ENCODE results near the gene SPOCK2. TPM values are rescaled to one million over a fixed set of nuclear protein-coding genes. Genes with fewer than 3 reads are reported as not detected.
A peak's percentile ranks its signal among the peaks of the same experiment; 100 is the strongest.

Gene SPOCK2
- total and polyA plus RNA-seq, 10 of the 15 experiments (the other 5 are each of a cell fraction or from before 2014, with no cell fraction given): 0.02 to 1.5 (median 0.58) TPM

DNA sequence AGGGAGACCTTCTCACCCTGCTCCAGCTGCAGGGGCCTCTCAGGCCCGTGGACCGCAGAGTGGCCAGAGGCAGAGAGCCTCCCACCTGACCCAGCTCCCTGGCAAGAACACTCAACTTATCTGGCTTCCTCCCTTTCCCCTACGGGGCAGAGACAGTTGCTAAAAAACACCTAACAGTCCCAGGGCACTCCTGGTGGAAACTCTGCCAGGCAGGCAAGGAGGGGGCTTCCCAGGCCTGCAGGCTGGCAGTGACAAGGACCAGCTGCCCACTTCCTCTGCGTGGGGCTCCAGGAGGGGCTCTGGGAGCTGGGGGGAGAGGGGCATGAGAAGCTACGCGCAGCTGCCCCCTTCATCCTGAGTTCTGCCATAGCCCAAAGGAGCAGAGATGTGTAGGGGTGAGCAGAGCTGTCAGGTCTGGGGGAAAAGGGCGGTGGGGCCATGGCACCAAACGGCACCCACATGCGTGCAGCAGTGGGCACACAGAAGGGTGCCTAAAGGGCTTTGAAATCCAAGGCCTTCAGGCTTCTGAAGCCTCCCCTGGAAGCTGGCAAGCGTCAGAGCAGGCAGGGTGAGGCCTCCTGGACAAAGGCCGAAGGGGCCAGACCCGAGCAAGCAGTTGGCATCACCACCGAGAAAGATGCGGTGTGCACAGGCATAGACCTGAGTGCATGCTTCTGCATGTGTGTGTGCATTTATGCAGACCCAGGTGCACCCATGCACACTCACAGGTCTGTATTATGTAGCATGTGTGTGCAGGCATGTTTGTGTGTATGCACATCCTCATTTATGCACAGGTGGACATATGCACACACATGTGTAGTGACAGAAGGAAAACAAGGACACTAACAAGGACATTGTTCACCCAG lies 14.4 kb downstream of the SPOCK2 start:
- intact Hi-C loops (cut with micrococcal nuclease; ENCODE audit: unreplicated experiment) (no loop called here), in situ Hi-C loops (cut with MboI) (no loop called here)
- no peaks in the 10 kb centered on the region for H4K20me1 ChIP-seq (ENCODE audit: control insufficient read depth, insufficient read depth)
- ChIA-PET SMC1A (ENCODE audit: uncharacterized antibody, unreplicated experiment) (interaction anchor here (1.2 kb wide), 1 partner anchor 178 kb away, joined by 3 read pairs; no protein-coding TSS in a partner anchor), POLR2A (no interaction called here), CTCF (interaction anchor here (1.0 to 1.1 kb wide), 2 partner anchors 26 to 264 kb away, joined by 3 to 6 read pairs; no protein-coding TSS in a partner anchor), RAD21 (ENCODE audit: unreplicated experiment) (interaction anchor here (0.9 kb wide), 1 partner anchor 25 kb away, joined by 4 read pairs; no protein-coding TSS in a partner anchor)
- no peaks in the 10 kb centered on the region for H3K79me2 ChIP-seq (ENCODE audit: control insufficient read depth, insufficient read depth, low read length)
- H3K4me2 ChIP-seq (ENCODE audit: control insufficient read depth, insufficient read depth): no peak overlapping the region
- no peak for TF ChIP-seq NR2F1 (conservative IDR thresholded peaks at IDR 0.05)
- TF ChIP-seq SPI1 (IDR thresholded peaks at IDR 0.05; ENCODE audit: borderline replicate concordance, insufficient read depth, low read depth, low read length): peak; percentile 7; the same call in 1 of the 2 replicates
- no TSS peak for BruUV-seq (replicated peaks)
- H3K27ac ChIP-seq (ENCODE audit: control insufficient read depth, insufficient read depth): no peak overlapping the region
- FAIRE-seq: no peak
- H3K4me3 ChIP-seq: no peak overlapping the region
- no peak overlapping the region for H3K9ac ChIP-seq (ENCODE audit: control insufficient read depth, insufficient read depth, low read length)
- no peaks in the 10 kb centered on the region for H3K27me3 ChIP-seq (replicated peaks in 1 of 2; ENCODE audit: control insufficient read depth in 2 of 2, insufficient read depth in 2 of 2, low read length in 1 of 2)
- peaks cover 15% of the 10 kb centered on the region for H3K4me1 ChIP-seq (ENCODE audit: control insufficient read depth, insufficient read depth, low read length)
- WGBS (ENCODE audit: insufficient coverage, insufficient replicate concordance, low lambda C conversion rate, missing lambda C conversion rate): 45% methylated on average over 14 of the region's 14 CpGs
- no peak for DNase-seq (ENCODE audit: low read depth, low spot score)
- no peaks in the 10 kb centered on the region for H3K36me3 ChIP-seq (ENCODE audit: control insufficient read depth in 2 of 2, insufficient read depth in 2 of 2, low read length in 1 of 2)
- H2AFZ ChIP-seq (ENCODE audit: control insufficient read depth, low read depth, low read length): no peak overlapping the region
- no peaks in the 10 kb centered on the region for H3K9me3 ChIP-seq (replicated peaks; ENCODE audit: control insufficient read depth, insufficient read depth, low read length)
- peak; percentile 50 for ATAC-seq

DNA sequence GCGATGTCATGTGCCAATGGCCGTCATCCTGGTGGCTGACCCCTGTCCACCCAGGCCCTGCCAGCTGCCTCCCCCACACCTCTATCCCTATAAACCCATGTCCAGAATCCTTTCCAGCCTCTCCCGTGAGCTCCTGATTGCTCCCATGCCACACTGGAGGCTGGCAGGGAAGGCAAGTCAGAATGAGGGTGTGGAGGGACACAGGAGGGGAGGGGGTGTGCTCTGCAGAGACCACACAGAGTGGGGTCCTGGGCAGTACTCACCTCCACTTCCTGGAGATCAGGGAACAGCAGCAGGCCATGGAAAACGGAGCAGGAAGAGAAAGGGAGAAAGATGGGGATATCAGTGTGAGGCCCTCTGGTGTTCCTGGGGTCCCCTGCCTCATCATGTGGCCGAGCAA lies 15.7 kb downstream of the SPOCK2 start:
- H3K4me1 ChIP-seq (ENCODE audit: control insufficient read depth, insufficient read depth, low read length): peaks cover 15% of the 10 kb centered on the region
- TF ChIP-seq SIX5 (IDR thresholded peaks at IDR 0.05; ENCODE audit: low read depth, low read length, severe bottlenecking) (no peak), ESRRA (IDR thresholded peaks at IDR 0.05; ENCODE audit: low read length) (no peak)
- TF ChIP-seq, protein P1, sequence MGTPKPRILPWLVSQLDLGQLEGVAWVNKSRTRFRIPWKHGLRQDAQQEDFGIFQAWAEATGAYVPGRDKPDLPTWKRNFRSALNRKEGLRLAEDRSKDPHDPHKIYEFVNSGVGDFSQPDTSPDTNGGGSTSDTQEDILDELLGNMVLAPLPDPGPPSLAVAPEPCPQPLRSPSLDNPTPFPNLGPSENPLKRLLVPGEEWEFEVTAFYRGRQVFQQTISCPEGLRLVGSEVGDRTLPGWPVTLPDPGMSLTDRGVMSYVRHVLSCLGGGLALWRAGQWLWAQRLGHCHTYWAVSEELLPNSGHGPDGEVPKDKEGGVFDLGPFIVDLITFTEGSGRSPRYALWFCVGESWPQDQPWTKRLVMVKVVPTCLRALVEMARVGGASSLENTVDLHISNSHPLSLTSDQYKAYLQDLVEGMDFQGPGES (IDR thresholded peaks at IDR 0.05): no peak

More for the DNA sequence above, 15.7 kb downstream of the SPOCK2 start:
- Histone ChIP-seq H4K20me1 (ENCODE audit: control insufficient read depth, insufficient read depth) (no peaks in the 10 kb centered on the region), H2AFZ (ENCODE audit: control insufficient read depth, low read depth, low read length) (no peak overlapping the region), H3K9ac (ENCODE audit: control insufficient read depth, insufficient read depth, low read length) (no peak overlapping the region), H3K79me2 (ENCODE audit: control insufficient read depth, insufficient read depth, low read length) (no peaks in the 10 kb centered on the region), H3K4me3 (no peak overlapping the region), H3K27me3 (replicated peaks in 1 of 2; ENCODE audit: control insufficient read depth in 2 of 2, insufficient read depth in 2 of 2, low read length in 1 of 2) (no peaks in the 10 kb centered on the region), H3K9me3 (replicated peaks; ENCODE audit: control insufficient read depth, insufficient read depth, low read length) (no peaks in the 10 kb centered on the region), H3K4me2 (ENCODE audit: control insufficient read depth, insufficient read depth) (no peak overlapping the region), H3K27ac (ENCODE audit: control insufficient read depth, insufficient read depth) (no peak overlapping the region), H3K36me3 (ENCODE audit: control insufficient read depth in 2 of 2, insufficient read depth in 2 of 2, low read length in 1 of 2) (no peaks in the 10 kb centered on the region)
- FAIRE-seq: no peak
- in situ Hi-C loops (cut with MboI): no loop called here
- no TSS peak for BruUV-seq (replicated peaks)
- ChIA-PET CTCF (interaction anchor here (1.0 to 7.0 kb wide), 6 partner anchors 13 to 265 kb away, joined by 3 to 65 read pairs (median 3); no protein-coding TSS in a partner anchor), POLR2A (no interaction called here), RAD21 (ENCODE audit: unreplicated experiment) (interaction anchor here (0.9 kb wide), 1 partner anchor 24 kb away, joined by 4 read pairs; no protein-coding TSS in a partner anchor), SMC1A (ENCODE audit: uncharacterized antibody, unreplicated experiment) (interaction anchor here (0.7 to 1.8 kb wide), 3 partner anchors 21 to 176 kb away, joined by 3 to 5 read pairs (median 3); no protein-coding TSS in a partner anchor)
- WGBS (ENCODE audit: insufficient coverage, insufficient replicate concordance, low lambda C conversion rate, missing lambda C conversion rate): 48% methylated on average over 5 of the region's 5 CpGs
- intact Hi-C loops (cut with micrococcal nuclease; ENCODE audit: unreplicated experiment): no loop called here
- ATAC-seq: no peak
- DNase-seq (ENCODE audit: low read depth, low spot score): no peak

Data from GM12878 (cell line).